Measurements from ENCODE around the gene FRAS1.
"Not testable (repeated sequence)": the region's sequence is repeated elsewhere in the genome, so short reads cannot be mapped to it uniquely, and the experiment has no call there.

FRAS1 gene

GRCh38 chr4:78313754-78314120, 256.6 kb downstream of the FRAS1 start:
- DNase-seq (ENCODE audit: low spot score in 2 of 2) (no peak), ATAC-seq (no peak)
- Mint-ChIP-seq H3K4me3 (no peak overlapping the region), H3K4me1 (no peaks in the 10 kb centered on the region), H3K9me3 (no peaks in the 10 kb centered on the region), H3K36me3 (no peaks in the 10 kb centered on the region), H3K27ac (no peak overlapping the region)

GRCh38 chr4:78318126-78318525, 261.0 kb downstream of the FRAS1 start:
- ATAC-seq (no peak), DNase-seq (ENCODE audit: low spot score in 2 of 2) (no peak)
- Mint-ChIP-seq H3K9me3 (no peaks in the 10 kb centered on the region), H3K36me3 (no peaks in the 10 kb centered on the region), H3K4me3 (no peak overlapping the region), H3K27ac (no peak overlapping the region), H3K4me1 (no peaks in the 10 kb centered on the region)

GRCh38 chr4:78320349-78320935, 263.3 kb downstream of the FRAS1 start:
- Mint-ChIP-seq H3K27ac (no peak overlapping the region), H3K4me1 (no peaks in the 10 kb centered on the region), H3K36me3 (no peaks in the 10 kb centered on the region), H3K4me3 (no peak overlapping the region), H3K9me3 (no peaks in the 10 kb centered on the region)
- no peak for DNase-seq (ENCODE audit: low spot score in 2 of 2)
- ATAC-seq = no peak

- H3K27ac Mint-ChIP-seq = no peak overlapping the region
- H3K9me3 Mint-ChIP-seq = no peaks in the 10 kb centered on the region
- no peak overlapping the region for H3K4me3 Mint-ChIP-seq
- ATAC-seq (no peak), DNase-seq (ENCODE audit: low spot score in 2 of 2) (no peak)
- no peaks in the 10 kb centered on the region for H3K4me1 Mint-ChIP-seq
- no peaks in the 10 kb centered on the region for H3K36me3 Mint-ChIP-seq
These were observed 264.9 kb downstream of the FRAS1 start for GRCh38 chr4:78322032-78322431.

GRCh38 chr4:78323439-78323838, 266.3 kb downstream of the FRAS1 start:
- no peaks in the 10 kb centered on the region for H3K36me3 Mint-ChIP-seq
- H3K27ac Mint-ChIP-seq = no peak overlapping the region
- DNase-seq (ENCODE audit: low spot score in 2 of 2) (no peak), ATAC-seq (no peak)
- H3K4me3 Mint-ChIP-seq = no peak overlapping the region
- H3K9me3 Mint-ChIP-seq = no peaks in the 10 kb centered on the region
- H3K4me1 Mint-ChIP-seq = no peaks in the 10 kb centered on the region

GRCh38 chr4:78324625-78325024, 267.5 kb downstream of the FRAS1 start:
- no peaks in the 10 kb centered on the region for H3K9me3 Mint-ChIP-seq
- H3K4me1 Mint-ChIP-seq = no peaks in the 10 kb centered on the region
- no peak overlapping the region for H3K4me3 Mint-ChIP-seq
- DNase-seq (ENCODE audit: low spot score in 2 of 2) (no peak), ATAC-seq (no peak)
- H3K36me3 Mint-ChIP-seq = no peaks in the 10 kb centered on the region
- H3K27ac Mint-ChIP-seq = no peak overlapping the region

GRCh38 chr4:78325271-78326157, 268.4 kb downstream of the FRAS1 start:
- Mint-ChIP-seq H3K4me1 (no peaks in the 10 kb centered on the region), H3K27ac (no peak overlapping the region), H3K9me3 (no peaks in the 10 kb centered on the region), H3K36me3 (no peaks in the 10 kb centered on the region), H3K4me3 (no peak overlapping the region)
- ATAC-seq (no peak), DNase-seq (ENCODE audit: low spot score in 2 of 2) (no peak)

GRCh38 chr4:78328591-78328990, 271.5 kb downstream of the FRAS1 start:
- ATAC-seq; DNase-seq (ENCODE audit: low spot score in 2 of 2); H3K4me3 Mint-ChIP-seq; H3K9me3 Mint-ChIP-seq; H3K27ac Mint-ChIP-seq; H3K36me3 Mint-ChIP-seq; H3K4me1 Mint-ChIP-seq: not testable (repeated sequence)

GRCh38 chr4:78331186-78331585, 274.1 kb downstream of the FRAS1 start:
- Mint-ChIP-seq H3K4me3 (no peak overlapping the region), H3K36me3 (no peaks in the 10 kb centered on the region), H3K27ac (no peak overlapping the region), H3K4me1 (no peaks in the 10 kb centered on the region), H3K9me3 (no peaks in the 10 kb centered on the region)
- ATAC-seq (no peak), DNase-seq (ENCODE audit: low spot score in 2 of 2) (no peak)

GRCh38 chr4:78331965-78332364, 274.8 kb downstream of the FRAS1 start:
- Mint-ChIP-seq H3K27ac (no peak overlapping the region), H3K9me3 (no peaks in the 10 kb centered on the region), H3K36me3 (no peaks in the 10 kb centered on the region), H3K4me3 (no peak overlapping the region), H3K4me1 (no peaks in the 10 kb centered on the region)
- ATAC-seq (no peak), DNase-seq (ENCODE audit: low spot score in 2 of 2) (no peak)

- no peak overlapping the region for H3K4me3 Mint-ChIP-seq
- no peaks in the 10 kb centered on the region for H3K36me3 Mint-ChIP-seq
- H3K27ac Mint-ChIP-seq = no peak overlapping the region
- DNase-seq (ENCODE audit: low spot score in 2 of 2) (no peak), ATAC-seq (no peak)
- no peaks in the 10 kb centered on the region for H3K9me3 Mint-ChIP-seq
- H3K4me1 Mint-ChIP-seq = no peaks in the 10 kb centered on the region
These were observed 275.9 kb downstream of the FRAS1 start for GRCh38 chr4:78332976-78333375.

- H3K36me3 Mint-ChIP-seq = no peaks in the 10 kb centered on the region
- no peak overlapping the region for H3K27ac Mint-ChIP-seq
- H3K4me1 Mint-ChIP-seq = no peaks in the 10 kb centered on the region
- H3K9me3 Mint-ChIP-seq = no peaks in the 10 kb centered on the region
- ATAC-seq = no peak
- no peak overlapping the region for H3K4me3 Mint-ChIP-seq
- DNase-seq (ENCODE audit: low spot score in 2 of 2) = no peak
These were observed 279.2 kb downstream of the FRAS1 start for GRCh38 chr4:78336093-78336943.

GRCh38 chr4:78337244-78338020, 280.3 kb downstream of the FRAS1 start:
- H3K4me1 Mint-ChIP-seq = no peaks in the 10 kb centered on the region
- H3K36me3 Mint-ChIP-seq = no peaks in the 10 kb centered on the region
- H3K4me3 Mint-ChIP-seq = no peak overlapping the region
- DNase-seq (ENCODE audit: low spot score in 2 of 2) (no peak), ATAC-seq (no peak)
- no peaks in the 10 kb centered on the region for H3K9me3 Mint-ChIP-seq
- no peak overlapping the region for H3K27ac Mint-ChIP-seq

GRCh38 chr4:78342125-78342524, 285.0 kb downstream of the FRAS1 start:
- no peaks in the 10 kb centered on the region for H3K4me1 Mint-ChIP-seq
- no peak overlapping the region for H3K4me3 Mint-ChIP-seq
- no peak overlapping the region for H3K27ac Mint-ChIP-seq
- ATAC-seq (no peak), DNase-seq (ENCODE audit: low spot score in 2 of 2) (no peak)
- H3K36me3 Mint-ChIP-seq = no peaks in the 10 kb centered on the region
- no peaks in the 10 kb centered on the region for H3K9me3 Mint-ChIP-seq

- DNase-seq (ENCODE audit: low spot score in 2 of 2) (no peak), ATAC-seq (no peak)
- no peaks in the 10 kb centered on the region for H3K4me1 Mint-ChIP-seq
- H3K36me3 Mint-ChIP-seq = no peaks in the 10 kb centered on the region
- H3K27ac Mint-ChIP-seq = no peak overlapping the region
- H3K9me3 Mint-ChIP-seq = no peaks in the 10 kb centered on the region
- no peak overlapping the region for H3K4me3 Mint-ChIP-seq
These were observed 286.6 kb downstream of the FRAS1 start for GRCh38 chr4:78343682-78344081.

Measured in stimulated activated effector memory CD8-positive, alpha-beta T cell treated with anti-CD3 and anti-CD28 coated beads, Interleukin-12 subunit alpha, Interleukin-12 subunit beta, amount 100 ng/mL, for 72 hours (primary cell).